ENCODE data around the gene ADD3. TPM values are rescaled to one million over a fixed set of nuclear protein-coding genes. Genes with fewer than 3 reads are reported as not detected.

ADD3 gene
- total and polyA plus RNA-seq, 4 donors = 15.4 to 55.9 (median 22.8) TPM

- Histone ChIP-seq H3K27me3 (ENCODE audit: control insufficient read depth in 4 of 4, insufficient read depth in 4 of 4, low read length in 3 of 4) (peaks cover 0 to 2% (median 0%) of the 10 kb centered on the region in 4 donors), H3K9ac (ENCODE audit: low read depth in 1 of 2, low read length in 2 of 2) (no peak overlapping the region), H3K4me1 (ENCODE audit: control insufficient read depth in 4 of 4, insufficient read depth in 4 of 4, low read length in 3 of 4) (peaks cover 0 to 25% (median 17%) of the 10 kb centered on the region in 4 donors), H3K9me3 (ENCODE audit: control insufficient read depth in 4 of 4, low read length in 3 of 4) (no peaks in the 10 kb centered on the region), H3K27ac (ENCODE audit: low read depth in 1 of 2, low read length in 2 of 2) (no peak overlapping the region), H3K36me3 (ENCODE audit: control insufficient read depth in 4 of 4, insufficient read depth in 3 of 4, low read depth in 1 of 4, low read length in 3 of 4) (no peaks in the 10 kb centered on the region), H3K4me3 (ENCODE audit: low read depth in 1 of 3, low read length in 3 of 3) (no peak overlapping the region)
- no peak for DNase-seq (ENCODE audit: low spot score)
- WGBS = 86% methylated on average over 14 of the region's 14 CpGs
- TF ChIP-seq GABPA (IDR thresholded peaks at IDR 0.05 in 1 of 2, conservative IDR thresholded peaks at IDR 0.05 in 1 of 2) (no peak), MAX (IDR thresholded peaks at IDR 0.05) (no peak), YY1 (IDR thresholded peaks at IDR 0.05) (no peak)
Measured at GRCh38 chr10:109968953-109969759, 38.6 kb upstream of the ADD3 start.

GRCh38 chr10:109969760-109970346 is 37.9 kb upstream of the ADD3 start:
- TF ChIP-seq ATF3 (IDR thresholded peaks at IDR 0.05) = no peak
- no peak for TF ChIP-seq CTCF (IDR thresholded peaks at IDR 0.05; ENCODE audit: low read depth, low read length, missing input control)
- TF ChIP-seq JUND (IDR thresholded peaks at IDR 0.05) = no peak
- TF ChIP-seq EGR1 (IDR thresholded peaks at IDR 0.05; ENCODE audit: low read depth in 2 of 2) = no peak
- no peak for TF ChIP-seq RAD21 (IDR thresholded peaks at IDR 0.05)
- no peak for TF ChIP-seq MAX (IDR thresholded peaks at IDR 0.05)
- TF ChIP-seq NR2F2 (IDR thresholded peaks at IDR 0.05) = no peak
- no peak for TF ChIP-seq GABPA (IDR thresholded peaks at IDR 0.05 in 1 of 2, conservative IDR thresholded peaks at IDR 0.05 in 1 of 2)
- no peak for TF ChIP-seq FOXA2 (IDR thresholded peaks at IDR 0.05)
- no peak for TF ChIP-seq FOXA1 (IDR thresholded peaks at IDR 0.05)
- TF ChIP-seq ZBTB33 (IDR thresholded peaks at IDR 0.05) = no peak
- no peak for TF ChIP-seq HNF4A (conservative IDR thresholded peaks at IDR 0.05)
- TF ChIP-seq HNF4G (IDR thresholded peaks at IDR 0.05) = no peak
- TF ChIP-seq YY1 (IDR thresholded peaks at IDR 0.05) = no peak
- TF ChIP-seq RXRA (IDR thresholded peaks at IDR 0.05) = no peak
- TF ChIP-seq TAF1 (conservative IDR thresholded peaks at IDR 0.05) = no peak
- TF ChIP-seq SP1 (IDR thresholded peaks at IDR 0.05) = no peak
- no peak for TF ChIP-seq REST (IDR thresholded peaks at IDR 0.05)
- H3K36me3 ChIP-seq (ENCODE audit: control insufficient read depth in 4 of 4, insufficient read depth in 3 of 4, low read depth in 1 of 4, low read length in 3 of 4) = no peaks in the 10 kb centered on the region
- no peak for DNase-seq (ENCODE audit: low spot score)
- peaks cover 0 to 2% (median 0%) of the 10 kb centered on the region in 4 donors for H3K27me3 ChIP-seq (ENCODE audit: control insufficient read depth in 4 of 4, insufficient read depth in 4 of 4, low read length in 3 of 4)
- WGBS = 78% methylated on average over 8 of the region's 8 CpGs
- peaks cover 0 to 29% (median 20%) of the 10 kb centered on the region in 4 donors for H3K4me1 ChIP-seq (ENCODE audit: control insufficient read depth in 4 of 4, insufficient read depth in 4 of 4, low read length in 3 of 4)
- H3K27ac ChIP-seq (ENCODE audit: low read depth in 1 of 2, low read length in 2 of 2) = no peak overlapping the region
- H3K4me3 ChIP-seq (ENCODE audit: low read depth in 1 of 3, low read length in 3 of 3) = no peak overlapping the region
- H3K9ac ChIP-seq (ENCODE audit: low read depth in 1 of 2, low read length in 2 of 2) = no peak overlapping the region
- H3K9me3 ChIP-seq (ENCODE audit: control insufficient read depth in 4 of 4, low read length in 3 of 4) = no peaks in the 10 kb centered on the region
